DOHH2 (cell line): Measurements from ENCODE around the gene DCLK1.

Source experiments
- EZH2phosphoT487 ChIP-seq: fragments of 200-600 bp; sonication (generic); IDR thresholded peaks from 2 replicates; pipeline ENCODE4 v1.6.1; 2017; ENCODE audit warnings: borderline replicate concordance, mild to moderate bottlenecking, antibody characterized with exemption, low read length, moderate library complexity, mixed read lengths
- TF ChIP-seq, protein P1 (sequence below): fragments of 200-600 bp; sonication (generic); IDR thresholded peaks from one replicate; pipeline ENCODE4 v1.5.1; 2014; ENCODE audit warnings: antibody characterized with exemption, mild to moderate bottlenecking, low read depth, low read length; ENCODE audit not compliant: poor library complexity, severe bottlenecking

GRCh38 chr13:35947315-35947714 is 183.9 kb downstream of the DCLK1 start:
- TF ChIP-seq, protein P1, sequence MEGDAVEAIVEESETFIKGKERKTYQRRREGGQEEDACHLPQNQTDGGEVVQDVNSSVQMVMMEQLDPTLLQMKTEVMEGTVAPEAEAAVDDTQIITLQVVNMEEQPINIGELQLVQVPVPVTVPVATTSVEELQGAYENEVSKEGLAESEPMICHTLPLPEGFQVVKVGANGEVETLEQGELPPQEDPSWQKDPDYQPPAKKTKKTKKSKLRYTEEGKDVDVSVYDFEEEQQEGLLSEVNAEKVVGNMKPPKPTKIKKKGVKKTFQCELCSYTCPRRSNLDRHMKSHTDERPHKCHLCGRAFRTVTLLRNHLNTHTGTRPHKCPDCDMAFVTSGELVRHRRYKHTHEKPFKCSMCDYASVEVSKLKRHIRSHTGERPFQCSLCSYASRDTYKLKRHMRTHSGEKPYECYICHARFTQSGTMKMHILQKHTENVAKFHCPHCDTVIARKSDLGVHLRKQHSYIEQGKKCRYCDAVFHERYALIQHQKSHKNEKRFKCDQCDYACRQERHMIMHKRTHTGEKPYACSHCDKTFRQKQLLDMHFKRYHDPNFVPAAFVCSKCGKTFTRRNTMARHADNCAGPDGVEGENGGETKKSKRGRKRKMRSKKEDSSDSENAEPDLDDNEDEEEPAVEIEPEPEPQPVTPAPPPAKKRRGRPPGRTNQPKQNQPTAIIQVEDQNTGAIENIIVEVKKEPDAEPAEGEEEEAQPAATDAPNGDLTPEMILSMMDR = no peak
- TF ChIP-seq EZH2phosphoT487 = no peak
